GM21528 (cell line): Measurements from ENCODE around the gene RBM4.
"Not testable (repeated sequence)": the region's sequence is repeated elsewhere in the genome, so short reads cannot be mapped to it uniquely, and the experiment has no call there.

Source experiments
- ATAC-seq: cut with Tn5 transposase; IDR thresholded peaks from one replicate; pipeline ENCODE4 v1.9.1; 2021; ENCODE audit warnings: mild to moderate bottlenecking, moderate library complexity; ENCODE audit not compliant: unreplicated experiment, low FRiP score

The RBM4 gene

GRCh38 chr11:66638177-66639065 lies at the start of gene RBM4:
Gene RBM4, plus strand, starts transcription at chr11:66638703. Its CDS starts 1,009 bp downstream, at chr11:66639712.
- peak; percentile 94 for ATAC-seq

DNA sequence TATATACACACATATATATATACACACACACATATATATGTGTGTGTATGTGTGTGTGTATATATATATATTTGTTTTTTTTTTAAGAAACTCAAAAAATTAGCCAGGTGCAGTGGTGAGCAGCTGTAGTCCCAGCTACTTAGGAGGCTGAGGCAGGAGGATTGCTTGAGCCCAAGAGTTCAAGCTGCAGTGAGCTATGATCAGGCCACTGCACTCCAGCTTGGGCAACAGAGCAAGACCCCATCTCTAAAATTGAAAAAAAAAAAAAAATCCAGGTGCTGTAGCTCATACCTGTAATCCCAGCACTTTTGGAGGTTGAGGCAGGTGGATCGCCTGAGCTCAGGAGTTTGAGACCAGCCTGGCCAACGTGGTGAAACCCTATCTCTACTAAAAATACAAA lies 49.2 kb upstream of the RBM4 start:
- not testable (repeated sequence) for ATAC-seq

GRCh38 chr11:66589996-66590675 lies 48.4 kb upstream of the RBM4 start:
- no peak for ATAC-seq

DNA sequence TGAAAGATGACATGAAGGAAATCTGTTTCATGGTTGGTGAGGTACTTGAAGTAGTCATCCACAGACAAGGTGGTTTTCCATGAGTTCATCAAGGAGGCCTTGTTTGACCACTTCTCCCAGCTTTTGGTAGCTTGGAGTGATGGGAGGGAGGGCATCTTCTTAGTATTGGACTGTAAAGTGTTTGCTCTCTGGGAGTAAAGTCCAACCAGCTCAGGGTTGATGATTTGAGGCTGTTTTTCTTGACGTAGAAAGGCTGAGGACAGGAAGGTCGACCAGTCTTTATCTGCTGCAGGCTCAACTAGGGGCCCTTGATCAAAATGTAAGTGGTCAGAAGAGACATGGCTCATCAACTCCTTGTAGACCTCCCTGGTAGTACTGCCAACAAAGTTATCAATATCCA lies 47.3 kb upstream of the RBM4 start:
- ATAC-seq, result no peak

DNA sequence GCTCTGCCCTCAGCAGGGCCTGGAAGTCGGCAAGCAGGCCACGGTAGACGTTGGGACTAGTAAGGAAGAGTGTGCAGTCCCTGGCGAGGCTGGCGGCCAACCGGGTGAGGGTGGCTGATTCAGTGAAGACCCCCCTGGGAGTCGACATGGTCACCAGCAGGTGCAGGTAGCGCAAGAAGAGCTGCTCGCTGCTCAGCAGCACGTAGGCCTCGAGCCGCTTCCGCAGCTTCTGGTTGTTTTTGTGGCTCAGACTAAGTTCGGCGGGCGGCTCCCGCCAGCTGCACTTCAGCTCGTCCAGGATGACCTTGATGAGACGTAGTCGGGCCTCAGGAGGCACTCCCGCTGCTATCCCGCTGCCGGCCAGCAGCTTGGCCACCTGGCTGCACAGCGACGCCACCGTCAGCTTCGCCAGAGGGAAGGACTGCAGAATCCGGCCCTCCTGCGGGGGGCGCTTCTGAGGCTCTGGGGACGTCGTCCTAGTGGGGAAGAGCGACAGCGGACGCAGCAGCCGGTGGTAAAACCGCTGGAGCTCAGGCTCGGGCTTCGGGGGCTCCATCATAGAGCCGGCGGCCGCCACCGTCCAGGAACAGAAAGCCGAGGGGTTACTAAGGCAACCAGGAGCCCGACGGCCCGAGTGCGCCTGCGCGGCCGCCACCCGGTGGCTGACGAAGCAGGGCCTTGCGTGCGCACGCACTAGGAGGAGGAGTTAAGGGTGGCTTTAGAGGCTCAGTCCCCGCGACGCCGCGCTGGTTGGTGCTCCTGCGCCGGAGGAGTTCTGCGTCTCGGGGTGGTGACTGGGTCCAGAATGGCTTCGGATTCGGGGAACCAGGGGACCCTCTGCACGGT lies 45.8 kb upstream of the RBM4 start, which contains the start of the genes CCDC87 and CCS:
CCDC87 (minus strand) TSS at position 607 of the 846 bp plus-strand sequence; CDS start at position 559, 48 bp downstream.
CCS (plus strand) TSS at position 729 of the 846 bp plus-strand sequence; CDS start at position 806, 77 bp downstream.
- peak; percentile 86 for ATAC-seq

DNA sequence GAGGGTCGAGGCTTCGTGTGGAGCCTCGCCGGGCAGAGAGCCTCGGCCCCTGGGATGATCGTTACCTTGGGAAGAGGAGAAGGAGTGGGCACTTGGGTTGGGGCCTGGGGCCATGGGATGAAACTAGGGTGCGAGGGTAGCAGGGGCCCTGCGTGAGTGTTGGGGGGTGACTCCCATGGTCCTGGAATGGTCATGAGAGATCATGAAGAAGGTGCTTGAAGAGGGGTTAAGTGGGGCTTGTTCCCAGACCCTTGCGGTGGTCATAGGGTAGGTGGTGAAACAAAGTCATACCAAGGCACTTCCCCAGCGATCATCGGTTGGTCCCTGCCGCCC lies 45.2 kb upstream of the RBM4 start:
- no peak for ATAC-seq

DNA sequence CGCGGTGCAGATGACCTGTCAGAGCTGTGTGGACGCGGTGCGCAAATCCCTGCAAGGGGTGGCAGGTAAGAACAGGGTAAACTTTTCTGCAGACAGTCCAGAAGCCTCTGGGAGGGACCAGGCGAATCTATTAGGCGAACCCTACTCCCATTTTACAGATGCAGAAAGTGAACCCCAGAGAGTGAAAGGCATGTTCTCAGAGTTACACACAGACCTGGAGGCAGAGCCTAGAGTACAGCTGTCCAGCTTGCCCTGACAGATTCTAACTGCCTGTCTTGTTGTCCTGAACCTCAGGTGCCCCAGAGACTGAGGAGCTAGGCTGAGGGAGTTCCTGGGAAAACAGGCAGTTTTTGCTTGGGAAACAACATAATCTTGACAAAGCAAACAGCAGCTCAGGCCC lies 44.9 kb upstream of the RBM4 start:
- ATAC-seq, result no peak

DNA sequence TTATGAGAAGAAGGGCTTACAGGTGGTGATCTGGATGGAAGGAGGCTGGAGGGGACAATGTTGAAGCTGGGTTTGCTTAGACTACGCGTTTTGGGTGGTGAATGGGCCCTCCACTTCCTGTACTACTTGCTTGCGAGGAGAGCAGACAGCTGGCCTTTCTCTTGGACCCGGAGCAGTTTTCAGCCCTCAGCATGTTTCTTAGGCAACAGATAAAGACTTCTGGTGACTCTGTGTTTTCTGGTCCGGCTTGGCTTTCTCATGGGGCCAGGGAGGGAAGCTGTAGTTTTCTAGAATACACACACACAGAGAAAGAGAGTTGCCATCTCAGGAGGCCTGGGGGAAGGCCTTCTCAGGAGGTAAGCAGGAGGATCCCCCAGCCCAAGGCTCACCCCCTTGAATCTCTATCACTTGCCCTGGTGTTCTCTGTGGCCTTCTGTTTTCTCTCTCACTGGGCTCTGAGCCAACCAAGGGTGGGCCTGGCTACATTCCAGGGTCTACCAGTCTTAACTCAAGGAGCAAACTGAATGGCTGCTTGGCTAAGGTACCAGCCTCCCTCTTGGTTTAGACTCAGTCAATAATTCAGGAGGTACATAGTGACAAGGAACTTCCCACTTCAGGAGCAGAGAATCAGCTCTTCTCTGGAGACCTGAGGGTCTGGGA lies 43.1 kb upstream of the RBM4 start:
- no peak for ATAC-seq

DNA sequence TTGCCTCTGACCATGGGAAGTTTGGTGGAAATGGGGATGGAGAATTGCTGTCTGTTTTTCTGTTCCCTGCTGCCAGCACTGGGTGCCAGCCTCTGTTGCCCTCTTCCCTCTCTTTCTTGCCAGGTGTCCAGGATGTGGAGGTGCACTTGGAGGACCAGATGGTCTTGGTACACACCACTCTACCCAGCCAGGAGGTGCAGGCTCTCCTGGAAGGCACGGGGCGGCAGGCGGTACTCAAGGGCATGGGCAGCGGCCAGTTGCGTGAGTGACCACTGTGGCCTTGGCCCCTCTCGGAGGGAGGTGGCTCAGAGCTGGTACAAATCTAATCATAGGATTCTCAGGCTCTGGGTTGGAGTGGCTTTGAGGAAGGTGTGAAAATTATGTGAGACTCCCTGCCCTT lies 39.5 kb upstream of the RBM4 start:
- no peak for ATAC-seq

DNA sequence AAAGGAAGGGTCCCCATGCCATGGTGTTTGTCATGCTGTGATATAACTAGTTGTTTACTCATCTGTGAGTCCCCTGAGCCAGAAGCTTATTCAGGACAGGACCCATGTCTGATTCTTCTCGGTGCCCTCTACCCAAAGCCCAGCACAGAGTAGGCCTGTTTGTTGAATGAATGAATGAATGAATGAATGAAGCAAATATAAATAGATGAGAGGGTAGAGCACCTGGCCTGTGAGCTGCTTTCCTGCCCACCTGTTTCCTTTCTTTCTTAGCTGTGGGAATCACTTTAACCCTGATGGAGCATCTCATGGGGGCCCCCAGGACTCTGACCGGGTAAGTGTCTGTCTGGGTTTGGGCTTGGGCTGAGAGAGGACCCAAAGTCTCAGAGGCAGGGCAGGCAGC lies 38.3 kb upstream of the RBM4 start:
- ATAC-seq, result no peak

DNA sequence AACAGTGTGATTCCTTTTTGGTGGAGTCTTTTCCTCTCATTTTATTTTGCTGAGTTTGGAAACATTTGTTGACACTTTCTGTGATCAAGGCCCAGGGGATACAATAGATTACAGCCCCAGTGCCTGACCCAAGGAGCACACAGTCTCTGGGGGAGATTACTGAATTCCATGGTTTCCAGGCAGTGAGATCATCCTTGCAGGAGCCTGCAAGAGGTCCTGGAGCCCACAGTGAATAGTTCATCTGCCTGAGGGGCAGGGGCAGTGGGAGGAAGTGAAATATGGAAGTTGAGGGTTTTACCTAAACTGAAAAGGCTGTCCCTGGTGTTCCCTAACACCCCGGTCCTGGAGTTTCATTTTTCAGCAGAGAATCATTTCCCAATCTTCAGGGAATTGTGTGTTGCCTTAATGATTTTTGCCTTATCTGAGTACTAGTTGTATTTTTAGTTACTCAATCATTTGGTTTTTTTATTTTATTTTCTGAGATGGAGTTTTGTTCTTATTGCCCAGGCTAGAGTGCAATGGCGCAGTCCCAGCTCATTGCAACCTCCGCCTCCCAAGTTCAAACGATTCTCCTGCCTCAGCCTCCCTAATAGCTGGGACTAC lies 37.8 kb upstream of the RBM4 start:
- no peak for ATAC-seq

DNA sequence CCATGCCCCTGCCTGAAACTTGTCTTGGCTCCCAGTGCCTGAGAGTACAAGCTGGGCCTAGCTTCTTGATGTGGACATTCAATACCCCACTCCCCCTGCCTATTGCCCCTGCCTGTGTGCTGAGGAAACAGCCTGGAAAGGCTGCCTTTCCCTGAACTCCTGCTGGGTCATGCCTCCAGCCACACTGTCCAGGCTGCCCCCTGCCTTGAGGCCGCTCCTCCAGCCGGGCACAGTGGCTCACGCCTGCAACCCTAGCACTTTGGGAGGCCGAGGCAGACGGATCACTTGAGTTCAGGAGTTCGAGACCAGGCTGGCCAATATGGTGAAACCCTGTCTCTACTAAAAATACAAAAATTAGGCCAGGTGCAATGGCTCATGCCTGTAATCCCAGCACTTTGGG lies 35.4 kb upstream of the RBM4 start:
- no peak for ATAC-seq

- no peak for ATAC-seq
These were observed 34.3 kb upstream of the RBM4 start for GRCh38 chr11:66604155-66604554.

DNA sequence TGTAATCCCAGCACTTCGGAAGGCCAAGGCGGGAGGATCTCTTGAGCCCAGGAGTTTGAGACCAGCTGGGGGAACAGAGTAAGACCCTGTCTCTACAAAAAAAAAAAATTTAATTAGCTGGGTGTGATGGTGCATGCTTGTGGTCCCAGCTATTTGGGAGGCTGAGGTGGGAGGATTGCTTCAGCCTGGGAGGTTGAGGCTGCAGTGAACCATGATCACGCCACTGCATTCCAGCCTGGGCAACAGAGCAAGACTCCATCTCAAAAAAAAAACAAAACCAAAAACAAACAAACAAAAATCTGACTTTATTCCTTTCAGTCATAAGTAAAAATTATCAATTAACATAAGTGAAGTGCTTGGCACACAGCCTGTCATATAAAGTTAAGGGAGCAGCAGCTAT lies 31.9 kb upstream of the RBM4 start:
- ATAC-seq, result not testable (repeated sequence)

GRCh38 chr11:66607126-66607834 lies 31.2 kb upstream of the RBM4 start:
- ATAC-seq, result no peak

DNA sequence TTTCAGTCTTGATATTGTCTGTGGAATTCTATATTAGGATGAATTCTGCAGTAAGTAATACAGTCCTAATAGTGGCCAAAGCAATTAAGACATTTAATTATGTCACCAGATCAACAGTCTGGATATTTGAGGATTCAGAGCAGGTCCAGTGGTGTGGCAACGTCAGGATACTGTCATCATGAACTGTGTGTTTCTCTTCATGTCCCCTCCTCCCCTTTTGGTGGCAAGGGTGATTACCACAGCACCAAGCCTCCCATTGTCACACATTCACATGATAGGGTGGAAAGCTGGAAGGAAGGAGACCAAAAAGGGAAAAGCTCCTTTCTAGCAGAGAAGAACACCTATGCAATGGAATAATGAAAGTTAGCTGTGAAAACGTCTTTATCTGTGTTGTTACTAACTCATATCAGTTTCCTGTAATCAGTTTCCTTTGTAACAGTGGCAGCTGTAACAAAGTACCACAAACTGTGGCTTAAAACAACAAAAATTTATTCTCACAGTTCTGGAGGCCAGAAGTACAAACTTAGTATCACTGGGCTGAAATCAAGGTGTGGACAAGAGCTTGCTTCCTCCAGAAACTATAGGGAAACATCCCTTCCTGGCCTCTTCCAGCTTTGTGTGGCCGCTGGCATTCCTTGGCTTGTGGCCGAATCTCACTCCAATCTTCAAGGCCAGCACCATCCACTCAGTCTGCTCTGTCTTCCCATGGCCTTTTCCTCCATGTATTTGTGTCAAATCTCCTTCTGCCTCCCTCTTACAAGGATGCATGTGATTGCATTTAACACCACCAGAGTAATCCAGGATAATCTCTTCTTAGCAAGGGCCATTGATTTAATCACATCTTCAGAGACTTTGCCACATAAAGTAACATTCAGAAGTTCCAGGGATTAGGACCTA lies 28.5 kb upstream of the RBM4 start:
- ATAC-seq, result no peak

DNA sequence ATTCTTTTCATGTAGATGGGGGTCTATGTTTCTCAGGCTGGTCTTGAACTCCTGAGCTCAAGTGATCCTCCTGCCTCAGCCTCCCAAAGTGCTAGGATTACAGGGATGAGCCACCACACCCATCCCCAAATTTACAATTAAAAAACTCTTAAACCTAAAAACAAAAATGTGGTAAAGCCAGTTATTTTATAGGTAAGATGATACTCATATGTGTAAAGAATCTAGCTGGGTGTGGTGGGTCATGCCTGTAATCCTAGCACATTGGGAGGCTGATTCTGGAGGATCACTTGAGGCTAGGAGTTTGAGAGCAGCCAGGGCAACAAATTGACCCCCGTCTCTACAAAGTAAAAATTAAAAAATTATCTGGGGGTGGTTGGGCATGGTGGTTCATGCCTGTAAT lies 26.0 kb upstream of the RBM4 start:
- no peak for ATAC-seq

GRCh38 chr11:66614073-66614472 lies 24.4 kb upstream of the RBM4 start:
- ATAC-seq, result no peak
